ENCODE results near the gene FOXI1. TPM values are rescaled to one million over a fixed set of nuclear protein-coding genes. Genes with fewer than 3 reads are reported as not detected.

Gene FOXI1
- total RNA-seq: not detected in 2 replicates

DNA sequence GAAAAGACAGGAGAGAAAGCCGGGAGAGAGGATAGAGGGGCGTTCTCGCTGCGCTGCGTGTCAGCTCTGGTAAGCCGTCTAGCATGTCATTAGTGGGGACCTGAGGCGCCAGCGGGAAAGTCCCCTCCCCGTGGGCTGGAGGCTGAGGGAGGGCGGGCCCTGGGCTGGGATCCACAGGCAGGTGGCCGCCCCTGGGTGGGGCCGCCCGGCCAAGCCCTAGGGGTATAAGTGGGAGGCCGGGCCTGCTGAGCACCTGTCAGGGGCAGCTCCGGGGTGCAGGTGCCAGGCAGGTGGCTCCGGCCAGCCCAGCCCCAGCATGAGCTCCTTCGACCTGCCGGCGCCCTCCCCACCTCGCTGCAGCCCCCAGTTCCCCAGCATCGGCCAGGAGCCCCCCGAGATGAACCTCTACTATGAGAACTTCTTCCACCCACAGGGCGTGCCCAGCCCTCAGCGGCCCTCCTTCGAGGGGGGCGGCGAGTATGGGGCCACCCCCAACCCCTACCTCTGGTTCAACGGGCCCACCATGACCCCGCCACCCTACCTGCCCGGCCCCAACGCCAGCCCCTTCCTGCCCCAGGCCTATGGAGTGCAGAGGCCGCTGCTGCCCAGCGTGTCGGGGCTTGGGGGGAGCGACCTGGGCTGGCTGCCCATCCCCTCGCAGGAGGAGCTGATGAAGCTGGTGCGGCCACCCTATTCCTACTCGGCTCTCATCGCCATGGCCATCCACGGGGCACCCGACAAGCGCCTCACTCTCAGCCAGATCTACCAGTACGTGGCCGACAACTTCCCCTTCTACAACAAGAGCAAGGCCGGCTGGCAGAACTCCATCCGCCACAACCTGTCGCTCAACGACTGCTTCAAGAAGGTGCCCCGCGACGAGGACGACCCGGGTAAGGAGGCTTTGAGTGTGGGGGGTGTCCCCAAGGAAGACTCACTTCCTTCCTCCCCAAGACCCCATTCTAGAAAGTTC lies at the start of gene FOXI1:
Gene FOXI1 (plus strand): TSS at position 256 of the 970 bp plus-strand sequence. CDS start 61 bp downstream, at position 317.

Other genes with a start within 250 kb of the FOXI1 start
- 5.8 and 14.6 TPM in 2 replicates for gene INSYN2B, start 125.4 kb upstream of the FOXI1 start, total RNA-seq
- not detected in 2 replicates for gene C5orf58, start 127.1 kb downstream of the FOXI1 start, total RNA-seq
- not detected in 2 replicates for gene LCP2, start 191.9 kb downstream of the FOXI1 start, total RNA-seq